ENCODE data around the gene SHQ1.
A peak's percentile ranks its signal among the peaks of the same experiment; 100 is the strongest.
"Not testable (repeated sequence)": the region's sequence is repeated elsewhere in the genome, so short reads cannot be mapped to it uniquely, and the experiment has no call there.

SHQ1 gene

GRCh38 chr3:72791161-72791560 is 57.1 kb downstream of the SHQ1 start:
- TF ChIP-seq POLR2AphosphoS5 (IDR thresholded peaks at IDR 0.05; ENCODE audit: low read depth, low read length) (no peak), TAF1 (IDR thresholded peaks at IDR 0.05; ENCODE audit: borderline replicate concordance, low read depth, low read length) (no peak), POLR2A (IDR thresholded peaks at IDR 0.05; ENCODE audit: low read depth, low read length) (no peak)
- FAIRE-seq (peak; percentile 14), DNase-seq (ENCODE audit: insufficient read length) (no peak)

DNA sequence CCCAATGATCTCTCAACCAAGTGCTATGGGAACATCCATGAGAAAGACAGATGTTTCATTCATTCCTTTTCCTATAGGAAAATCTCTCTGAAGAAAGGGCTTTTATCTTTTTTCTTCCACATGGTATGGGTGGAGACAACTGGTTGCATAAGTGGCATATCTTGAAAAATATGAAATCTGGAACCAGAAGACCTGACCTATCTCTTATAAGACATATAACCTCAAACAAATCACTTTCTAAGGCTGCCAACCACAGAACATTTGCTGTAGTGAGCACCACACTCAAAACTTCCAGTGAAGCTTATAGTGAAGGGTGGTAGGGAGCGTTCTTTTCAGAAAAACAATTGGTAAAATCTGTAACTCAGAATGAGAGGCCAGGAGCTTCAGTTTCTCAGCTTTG is 58.5 kb downstream of the SHQ1 start:
- FAIRE-seq: no peak
- no peak for TF ChIP-seq POLR2AphosphoS5 (IDR thresholded peaks at IDR 0.05; ENCODE audit: low read depth, low read length)
- TF ChIP-seq TAF1 (IDR thresholded peaks at IDR 0.05; ENCODE audit: borderline replicate concordance, low read depth, low read length): no peak
- no peak for TF ChIP-seq POLR2A (IDR thresholded peaks at IDR 0.05; ENCODE audit: low read depth, low read length)

GRCh38 chr3:72788232-72788631 is 60.0 kb downstream of the SHQ1 start:
- not testable (repeated sequence) for FAIRE-seq; DNase-seq (ENCODE audit: insufficient read length)

More for the DNA sequence above, 58.5 kb downstream of the SHQ1 start:
- DNase-seq (ENCODE audit: insufficient read length): no peak

GRCh38 chr3:72786668-72787067 is 61.6 kb downstream of the SHQ1 start:
- FAIRE-seq: no peak
- TF ChIP-seq POLR2AphosphoS5 (IDR thresholded peaks at IDR 0.05; ENCODE audit: low read depth, low read length): no peak
- TF ChIP-seq POLR2A (IDR thresholded peaks at IDR 0.05; ENCODE audit: low read depth, low read length): no peak
- TF ChIP-seq TAF1 (IDR thresholded peaks at IDR 0.05; ENCODE audit: borderline replicate concordance, low read depth, low read length): no peak
- no peak for DNase-seq (ENCODE audit: insufficient read length)

DNA sequence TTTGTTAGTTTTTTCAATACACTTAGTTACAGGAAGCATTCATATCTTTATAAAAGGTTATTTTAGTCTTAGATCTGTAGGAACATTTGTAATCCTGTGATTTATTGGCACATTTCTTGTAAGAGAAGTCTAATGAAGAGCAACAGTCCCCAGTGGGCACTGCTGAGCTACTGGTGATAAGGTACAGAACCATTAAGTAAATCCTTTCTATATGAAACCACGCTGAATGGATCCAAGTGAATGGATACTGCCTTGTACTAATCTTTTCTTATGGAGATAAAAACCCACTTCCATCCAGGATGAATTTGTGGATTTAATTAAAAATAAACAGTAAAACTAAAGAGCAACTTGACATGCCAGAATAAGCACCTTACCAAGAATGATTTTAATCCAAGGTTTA is 64.0 kb downstream of the SHQ1 start:
- TF ChIP-seq TAF1 (IDR thresholded peaks at IDR 0.05; ENCODE audit: borderline replicate concordance, low read depth, low read length): no peak
- TF ChIP-seq POLR2AphosphoS5 (IDR thresholded peaks at IDR 0.05; ENCODE audit: low read depth, low read length): no peak
- TF ChIP-seq POLR2A (IDR thresholded peaks at IDR 0.05; ENCODE audit: low read depth, low read length): no peak
- DNase-seq (ENCODE audit: insufficient read length) (no peak), FAIRE-seq (no peak)

DNA sequence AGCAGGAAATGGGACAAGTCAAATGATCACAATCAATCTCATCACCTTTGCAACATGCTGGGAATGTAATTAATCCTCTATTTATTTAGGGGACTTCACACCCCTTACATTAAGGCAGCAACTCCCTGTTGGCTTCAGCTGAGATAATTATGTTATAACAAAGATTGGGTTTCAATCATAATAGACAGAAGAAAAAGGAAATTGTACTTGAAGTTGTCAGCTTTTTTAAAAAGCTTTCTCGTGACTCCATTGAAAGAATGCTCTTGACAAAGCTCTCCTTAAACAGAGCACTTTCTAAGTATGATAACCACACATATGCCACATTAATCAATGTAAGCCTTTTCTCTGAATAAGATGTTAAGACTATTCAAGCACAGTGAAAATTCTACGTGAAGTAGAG is 65.7 kb downstream of the SHQ1 start:
- TF ChIP-seq TAF1 (IDR thresholded peaks at IDR 0.05; ENCODE audit: borderline replicate concordance, low read depth, low read length) (no peak), POLR2A (IDR thresholded peaks at IDR 0.05; ENCODE audit: low read depth, low read length) (no peak), POLR2AphosphoS5 (IDR thresholded peaks at IDR 0.05; ENCODE audit: low read depth, low read length) (no peak)
- no peak for DNase-seq (ENCODE audit: insufficient read length)
- FAIRE-seq: no peak

DNA sequence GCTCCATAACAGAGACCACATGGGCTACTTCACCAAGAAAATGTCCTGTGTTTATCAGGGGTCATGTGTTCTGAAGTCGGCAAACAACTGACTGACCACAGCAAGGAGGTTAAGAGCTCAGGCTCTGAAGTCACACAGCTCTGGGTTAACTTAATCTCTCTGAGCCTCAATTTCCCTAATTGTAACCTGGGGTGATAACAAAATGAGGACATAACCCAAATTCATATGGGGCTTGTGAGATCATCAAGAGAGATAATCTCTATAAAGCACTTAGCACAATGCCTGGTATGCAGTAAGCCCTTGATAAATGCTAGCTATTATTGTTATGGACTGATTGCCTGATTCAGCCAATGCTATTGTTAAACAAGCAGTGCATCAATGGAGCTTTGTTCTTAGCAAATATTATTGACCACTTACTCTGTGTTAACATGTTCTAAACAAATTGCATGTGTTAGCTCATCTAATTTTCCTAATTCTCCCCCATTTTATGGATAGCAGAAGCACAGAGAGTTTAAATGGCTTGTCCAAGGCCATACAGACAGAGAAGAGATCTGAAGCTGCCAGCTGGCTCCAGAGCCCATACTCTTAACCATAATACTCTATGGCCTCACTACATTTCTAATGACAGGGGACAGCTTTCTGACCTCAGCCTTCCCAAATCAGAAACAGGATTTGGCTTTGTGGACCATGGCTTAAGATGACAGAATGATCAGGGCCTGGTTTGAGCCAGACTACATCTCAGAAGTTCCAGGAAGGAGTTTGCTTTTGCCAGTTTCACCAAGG is 78.3 kb downstream of the SHQ1 start:
- FAIRE-seq: no peak
- no peak for DNase-seq (ENCODE audit: insufficient read length)

DNA sequence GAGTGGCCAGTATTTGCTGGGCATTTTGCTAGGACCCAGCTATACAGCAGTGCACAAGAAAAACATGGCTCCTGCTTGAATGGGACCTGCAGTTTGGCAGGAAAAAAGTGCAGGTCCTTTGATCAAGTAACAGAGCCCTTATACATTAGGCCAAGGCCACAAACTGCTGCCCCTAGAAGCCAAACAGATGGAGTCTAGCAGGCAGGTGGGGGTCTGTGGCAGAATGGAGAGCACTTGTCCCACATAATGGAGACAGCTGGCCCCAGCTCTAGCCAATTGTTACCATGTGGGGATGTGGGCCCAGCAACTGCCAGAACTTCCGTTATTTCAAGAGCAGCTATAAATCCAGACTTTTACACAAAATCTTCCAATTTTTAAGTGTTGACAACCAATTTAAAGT is 79.3 kb downstream of the SHQ1 start:
- no peak for TF ChIP-seq POLR2A (IDR thresholded peaks at IDR 0.05; ENCODE audit: low read depth, low read length)
- TF ChIP-seq POLR2AphosphoS5 (IDR thresholded peaks at IDR 0.05; ENCODE audit: low read depth, low read length): no peak
- TF ChIP-seq TAF1 (IDR thresholded peaks at IDR 0.05; ENCODE audit: borderline replicate concordance, low read depth, low read length): no peak
- FAIRE-seq (no peak), DNase-seq (ENCODE audit: insufficient read length) (no peak)

More for the DNA sequence above, 78.3 kb downstream of the SHQ1 start:
- TF ChIP-seq TAF1 (IDR thresholded peaks at IDR 0.05; ENCODE audit: borderline replicate concordance, low read depth, low read length) (no peak), POLR2AphosphoS5 (IDR thresholded peaks at IDR 0.05; ENCODE audit: low read depth, low read length) (no peak)

DNA sequence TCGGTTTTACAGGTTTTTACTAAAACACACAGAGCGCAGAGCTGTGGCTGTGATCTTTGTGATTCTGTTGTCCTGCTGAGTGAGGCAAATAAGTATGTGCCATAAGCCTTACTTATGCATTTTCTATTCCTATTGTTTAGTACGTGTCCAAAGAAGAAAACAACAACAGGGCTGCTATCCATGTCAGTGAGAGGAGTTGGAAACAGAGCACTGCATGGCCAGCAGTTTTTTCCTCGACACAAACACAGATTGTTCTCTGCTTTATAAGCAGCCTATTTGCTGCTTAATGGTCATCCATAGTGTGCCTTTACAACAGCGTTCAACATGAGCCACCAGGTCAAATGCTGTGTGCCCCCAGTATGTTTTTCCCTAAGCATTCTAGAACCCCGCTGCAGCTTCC is 79.8 kb downstream of the SHQ1 start:
- DNase-seq (ENCODE audit: insufficient read length) (no peak), FAIRE-seq (no peak)
- no peak for TF ChIP-seq POLR2AphosphoS5 (IDR thresholded peaks at IDR 0.05; ENCODE audit: low read depth, low read length)
- no peak for TF ChIP-seq POLR2A (IDR thresholded peaks at IDR 0.05; ENCODE audit: low read depth, low read length)
- no peak for TF ChIP-seq TAF1 (IDR thresholded peaks at IDR 0.05; ENCODE audit: borderline replicate concordance, low read depth, low read length)

- FAIRE-seq: no peak
Measured at GRCh38 chr3:72768006-72768441, 80.2 kb downstream of the SHQ1 start.

DNA sequence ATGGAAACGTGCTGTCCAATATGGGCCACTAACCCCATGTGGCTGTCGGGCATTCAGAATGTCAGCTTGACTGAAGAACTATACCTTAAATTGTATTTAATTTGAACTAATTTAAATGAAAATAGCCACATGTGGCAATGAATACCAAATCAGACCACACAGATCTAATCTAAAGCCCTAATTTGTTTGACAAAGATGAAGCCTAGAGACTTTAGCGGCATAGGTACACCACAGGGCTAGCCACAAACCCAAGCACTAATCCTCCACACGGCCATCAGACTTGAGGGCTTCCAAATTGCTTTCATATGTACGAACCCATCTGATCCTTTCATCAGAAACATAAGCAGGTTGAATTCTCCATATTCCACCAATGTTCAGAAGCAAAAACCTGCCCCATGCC is 81.4 kb downstream of the SHQ1 start:
- TF ChIP-seq POLR2AphosphoS5 (IDR thresholded peaks at IDR 0.05; ENCODE audit: low read depth, low read length): no peak
- no peak for TF ChIP-seq TAF1 (IDR thresholded peaks at IDR 0.05; ENCODE audit: borderline replicate concordance, low read depth, low read length)
- TF ChIP-seq POLR2A (IDR thresholded peaks at IDR 0.05; ENCODE audit: low read depth, low read length): no peak
- FAIRE-seq (no peak), DNase-seq (ENCODE audit: insufficient read length) (no peak)

More at GRCh38 chr3:72768006-72768441, 80.2 kb downstream of the SHQ1 start:
- TF ChIP-seq POLR2AphosphoS5 (IDR thresholded peaks at IDR 0.05; ENCODE audit: low read depth, low read length) (no peak), TAF1 (IDR thresholded peaks at IDR 0.05; ENCODE audit: borderline replicate concordance, low read depth, low read length) (no peak), POLR2A (IDR thresholded peaks at IDR 0.05; ENCODE audit: low read depth, low read length) (no peak)
- DNase-seq (ENCODE audit: insufficient read length): no peak

DNA sequence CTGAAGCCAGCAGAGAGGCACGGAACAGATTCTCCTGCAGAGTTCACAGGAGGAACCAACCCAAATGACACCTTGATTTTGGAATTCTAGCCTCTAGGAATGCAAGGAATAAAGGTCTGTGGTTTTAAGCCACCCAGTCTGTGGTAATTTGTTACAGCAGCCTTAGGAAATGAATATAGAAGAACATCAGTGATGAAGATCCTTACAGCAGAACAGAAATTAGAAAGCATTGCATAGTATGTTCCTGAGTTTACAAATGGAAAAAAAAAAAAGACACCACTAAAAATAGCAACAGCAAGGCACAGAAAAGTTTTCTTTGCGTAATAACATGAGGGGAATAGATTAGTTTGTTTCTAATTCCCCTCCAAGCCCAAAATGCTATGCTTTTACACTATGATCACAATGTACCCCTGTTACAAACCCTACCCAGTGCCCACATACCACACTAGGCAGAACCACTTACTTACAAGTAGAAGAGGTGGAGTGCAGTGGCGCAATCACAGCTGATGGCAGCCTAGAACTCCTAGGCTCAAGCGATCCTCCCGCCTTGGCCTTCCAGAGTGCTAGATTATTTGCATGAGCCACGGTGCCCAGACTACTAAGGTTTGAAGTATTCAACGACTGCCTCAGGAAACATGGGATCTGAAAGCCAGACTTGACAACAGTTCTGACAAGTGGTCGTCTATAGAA is 84.3 kb downstream of the SHQ1 start:
- FAIRE-seq (peak; percentile 63), DNase-seq (ENCODE audit: insufficient read length) (no peak)
- TF ChIP-seq POLR2AphosphoS5 (IDR thresholded peaks at IDR 0.05; ENCODE audit: low read depth, low read length) (no peak), TAF1 (IDR thresholded peaks at IDR 0.05; ENCODE audit: borderline replicate concordance, low read depth, low read length) (no peak), POLR2A (IDR thresholded peaks at IDR 0.05; ENCODE audit: low read depth, low read length) (no peak)

Data from GM12892 (cell line).